ENCODE measurements around the gene TOM1L2. TPM values are rescaled to one million over a fixed set of nuclear protein-coding genes. Genes with fewer than 3 reads are reported as not detected.

TOM1L2 gene
- total and polyA plus RNA-seq, 2 donors from 2014 or later = 28.2 to 59.4 TPM

DNA sequence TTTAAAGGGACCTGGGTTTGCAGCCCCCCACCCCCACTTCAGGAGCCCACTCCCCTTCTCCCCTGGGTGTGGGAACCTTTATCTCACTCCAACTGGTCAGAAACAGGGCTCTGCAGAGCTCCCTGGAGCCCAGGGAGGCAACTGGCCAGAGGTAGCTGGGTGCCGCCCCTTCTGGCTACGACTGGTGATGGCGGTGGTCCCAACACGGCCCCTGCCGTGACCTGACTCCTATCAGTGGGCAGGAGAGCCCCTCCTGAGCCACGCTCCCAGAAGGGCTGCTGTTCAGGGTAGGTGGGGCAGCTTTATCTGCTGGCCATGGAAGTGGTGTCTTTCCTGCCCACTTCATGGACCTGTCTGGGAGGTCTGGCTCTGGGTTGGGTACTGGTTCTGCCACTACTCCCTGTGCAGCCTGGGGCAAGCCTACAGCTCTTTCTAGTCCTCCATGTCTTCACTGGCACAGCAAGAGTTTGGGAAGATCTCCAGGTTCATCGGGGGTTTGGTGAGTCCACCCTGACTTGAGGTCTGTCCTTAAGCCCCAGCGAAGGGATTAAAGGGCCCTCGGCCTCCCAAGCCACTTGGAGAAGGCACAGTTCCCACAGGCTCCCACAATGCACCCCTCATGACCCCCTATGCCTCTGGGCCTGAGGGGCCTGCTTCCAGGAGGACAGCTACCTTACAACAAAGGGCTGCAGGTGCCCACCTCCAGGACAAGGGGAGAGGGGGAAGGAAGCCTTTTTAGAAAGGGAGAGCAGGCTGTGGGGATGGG is 129.9 kb downstream of the TOM1L2 start:
- intact Hi-C loops (cut with DNase I) = no loop called here
- Histone ChIP-seq H3K9me3 (ENCODE audit: control insufficient read depth in 2 of 3, insufficient read depth in 1 of 3, low read length in 3 of 3) (no peaks in the 10 kb centered on the region), H3K27ac (ENCODE audit: low read depth in 2 of 2, low read length in 2 of 2) (peak overlapping the region; percentile 98 to 99), H3K4me1 (ENCODE audit: control insufficient read depth in 2 of 3, insufficient read depth in 2 of 3, low read depth in 1 of 3, low read length in 3 of 3) (peaks cover 0 to 39% (median 32%) of the 10 kb centered on the region in 3 donors), H3K9ac (ENCODE audit: low read length in 3 of 3) (peak overlapping the region in 1 of 3 donors; percentile 40), H3K27me3 (ENCODE audit: control insufficient read depth, insufficient read depth, low read length) (no peaks in the 10 kb centered on the region), H3K4me3 (ENCODE audit: low read length in 3 of 3) (no peak overlapping the region), H3K36me3 (ENCODE audit: control insufficient read depth in 2 of 3, insufficient read depth in 3 of 3, low read length in 3 of 3) (peaks cover 0 to 2% (median 0%) of the 10 kb centered on the region in 3 donors)
- TF ChIP-seq, protein P1, sequence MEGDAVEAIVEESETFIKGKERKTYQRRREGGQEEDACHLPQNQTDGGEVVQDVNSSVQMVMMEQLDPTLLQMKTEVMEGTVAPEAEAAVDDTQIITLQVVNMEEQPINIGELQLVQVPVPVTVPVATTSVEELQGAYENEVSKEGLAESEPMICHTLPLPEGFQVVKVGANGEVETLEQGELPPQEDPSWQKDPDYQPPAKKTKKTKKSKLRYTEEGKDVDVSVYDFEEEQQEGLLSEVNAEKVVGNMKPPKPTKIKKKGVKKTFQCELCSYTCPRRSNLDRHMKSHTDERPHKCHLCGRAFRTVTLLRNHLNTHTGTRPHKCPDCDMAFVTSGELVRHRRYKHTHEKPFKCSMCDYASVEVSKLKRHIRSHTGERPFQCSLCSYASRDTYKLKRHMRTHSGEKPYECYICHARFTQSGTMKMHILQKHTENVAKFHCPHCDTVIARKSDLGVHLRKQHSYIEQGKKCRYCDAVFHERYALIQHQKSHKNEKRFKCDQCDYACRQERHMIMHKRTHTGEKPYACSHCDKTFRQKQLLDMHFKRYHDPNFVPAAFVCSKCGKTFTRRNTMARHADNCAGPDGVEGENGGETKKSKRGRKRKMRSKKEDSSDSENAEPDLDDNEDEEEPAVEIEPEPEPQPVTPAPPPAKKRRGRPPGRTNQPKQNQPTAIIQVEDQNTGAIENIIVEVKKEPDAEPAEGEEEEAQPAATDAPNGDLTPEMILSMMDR (IDR thresholded peaks at IDR 0.05; ENCODE audit: borderline replicate concordance, extremely low read depth, insufficient read depth) = no peak
- FAIRE-seq = no peak
- DNase-seq = no peak

DNA sequence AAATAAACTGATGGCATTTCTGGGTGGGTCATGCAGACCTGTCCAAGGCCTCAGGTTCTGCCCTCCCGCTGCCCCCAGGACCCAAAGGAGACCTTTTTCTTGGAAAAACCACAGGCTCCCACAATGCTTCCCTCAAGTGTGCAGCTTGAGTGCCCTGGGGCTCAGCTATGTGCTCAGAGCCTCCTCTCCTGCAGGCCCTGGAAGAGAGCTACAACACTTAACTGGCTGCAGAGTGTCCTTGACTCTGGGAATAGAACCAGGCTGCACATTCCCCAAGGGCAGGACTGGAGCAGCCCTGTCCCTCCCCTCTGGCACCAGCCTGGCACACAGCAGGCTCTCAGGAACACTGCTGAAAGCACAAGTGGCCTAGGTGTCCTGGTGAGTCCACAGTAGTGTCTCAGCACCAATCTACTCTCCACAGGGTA is 130.6 kb downstream of the TOM1L2 start:
- Histone ChIP-seq H3K4me1 (ENCODE audit: control insufficient read depth in 2 of 3, insufficient read depth in 2 of 3, low read depth in 1 of 3, low read length in 3 of 3) (peaks cover 0 to 42% (median 34%) of the 10 kb centered on the region in 3 donors), H3K4me3 (ENCODE audit: low read length in 3 of 3) (no peak overlapping the region), H3K9ac (ENCODE audit: low read length in 3 of 3) (peak overlapping the region in 1 of 3 donors; percentile 40), H3K27me3 (ENCODE audit: control insufficient read depth, insufficient read depth, low read length) (no peaks in the 10 kb centered on the region), H3K27ac (ENCODE audit: low read depth in 2 of 2, low read length in 2 of 2) (peak overlapping the region; percentile 98 to 99), H3K9me3 (ENCODE audit: control insufficient read depth in 2 of 3, insufficient read depth in 1 of 3, low read length in 3 of 3) (no peaks in the 10 kb centered on the region), H3K36me3 (ENCODE audit: control insufficient read depth in 2 of 3, insufficient read depth in 3 of 3, low read length in 3 of 3) (peaks cover 0 to 1% (median 0%) of the 10 kb centered on the region in 3 donors)
- TF ChIP-seq, protein P1 (IDR thresholded peaks at IDR 0.05; ENCODE audit: borderline replicate concordance, extremely low read depth, insufficient read depth) = no peak
- no peak for FAIRE-seq
- intact Hi-C loops (cut with DNase I) = no loop called here
- no peak for DNase-seq

DNA sequence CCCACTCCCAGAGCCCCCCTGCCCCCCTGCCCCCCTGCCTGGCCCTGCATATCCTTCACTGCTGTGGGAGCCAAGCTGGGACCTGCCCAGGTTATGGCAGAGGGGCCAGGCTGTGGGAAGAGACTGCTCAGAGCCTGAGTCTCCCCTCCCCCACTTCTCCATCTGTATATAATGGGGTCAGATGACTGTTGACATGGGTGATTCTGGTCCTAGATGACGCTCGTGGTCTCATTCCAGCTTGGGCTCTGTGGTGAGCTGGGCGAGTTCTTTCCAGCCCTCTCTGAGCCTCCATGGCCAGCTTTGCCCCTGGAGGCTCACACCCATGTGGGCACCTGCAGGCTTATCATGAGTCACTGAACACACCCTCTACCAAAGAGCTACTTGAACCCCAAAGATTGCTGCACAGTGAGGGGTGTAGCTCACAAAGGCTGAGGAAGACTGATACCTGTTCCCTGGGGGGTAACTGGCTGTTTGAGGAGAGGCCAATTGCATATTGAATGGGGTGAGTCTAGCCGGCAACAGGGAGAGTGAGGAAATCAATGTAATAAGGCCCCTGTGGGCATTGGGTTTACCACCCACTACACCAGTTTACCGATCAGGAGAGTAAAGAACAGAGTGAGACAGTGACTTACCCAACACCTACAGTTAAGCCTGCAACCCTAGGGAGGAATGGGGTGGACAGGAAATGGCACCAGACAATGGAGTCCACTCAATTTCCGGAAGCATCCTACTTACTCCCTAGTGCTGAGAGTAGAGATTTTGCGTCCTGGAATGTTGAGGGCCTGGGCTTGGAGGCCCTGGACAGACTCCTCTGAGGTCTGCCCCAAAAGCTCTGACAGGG is 131.2 kb downstream of the TOM1L2 start:
- TF ChIP-seq, protein P1 (IDR thresholded peaks at IDR 0.05; ENCODE audit: borderline replicate concordance, extremely low read depth, insufficient read depth) = no peak
- H3K9ac ChIP-seq (ENCODE audit: low read length in 3 of 3) = peak overlapping the region in 1 of 3 donors; percentile 81
- FAIRE-seq = no peak
- no peaks in the 10 kb centered on the region for H3K36me3 ChIP-seq (ENCODE audit: control insufficient read depth in 2 of 3, insufficient read depth in 3 of 3, low read length in 3 of 3)
- no peaks in the 10 kb centered on the region for H3K27me3 ChIP-seq (ENCODE audit: control insufficient read depth, insufficient read depth, low read length)
- peak overlapping the region; percentile 98 to 99 for H3K27ac ChIP-seq (ENCODE audit: low read depth in 2 of 2, low read length in 2 of 2)
- intact Hi-C loops (cut with DNase I) = no loop called here
- DNase-seq = peak in 2 of 5 donors; percentile 48 to 85
- H3K4me3 ChIP-seq (ENCODE audit: low read length in 3 of 3) = peak overlapping the region in 2 of 3 donors; percentile 47 to 65
- H3K9me3 ChIP-seq (ENCODE audit: control insufficient read depth in 2 of 3, insufficient read depth in 1 of 3, low read length in 3 of 3) = no peaks in the 10 kb centered on the region
- H3K4me1 ChIP-seq (ENCODE audit: control insufficient read depth in 2 of 3, insufficient read depth in 2 of 3, low read depth in 1 of 3, low read length in 3 of 3) = peaks cover 0 to 43% (median 34%) of the 10 kb centered on the region in 3 donors

Data from kidney (tissue), 14 donors.